Upper lobe of left lung (tissue), 6 donors: ENCODE data around the gene FXR1. TPM values are rescaled to one million over a fixed set of nuclear protein-coding genes. Genes with fewer than 3 reads are reported as not detected.

ENCODE experiments used
- ATAC-seq, 2 donors: fragments of 200-7000 bp; cut with Tn5 transposase; one replicate each; pipeline ENCODE4 v1.9.1; 2022; ENCODE audit warnings: mild to moderate bottlenecking in 2 of 2, moderate library complexity in 2 of 2; ENCODE audit not compliant: low FRiP score in 2 of 2
- DNase-seq, 2 donors: peaks; one replicate each; pipeline ENCODE4 v3.0.0-alpha.2; 2019 to 2020
- H3K27ac ChIP-seq, 4 donors: fragments of 200-600 bp; sonication (generic); one replicate each; pipeline ENCODE4 v1.5.1; 2016 to 2019
- H3K27me3 ChIP-seq, 4 donors: fragments of 200-600 bp; sonication (generic); one replicate each; pipeline ENCODE4 v1.5.1; 2017 to 2019
- H3K36me3 ChIP-seq, 4 donors: fragments of 200-600 bp; sonication (generic); one replicate each; pipeline ENCODE4 v1.5.1; 2016 to 2019
- H3K4me1 ChIP-seq, 4 donors: fragments of 200-600 bp; sonication (generic); one replicate each; pipeline ENCODE4 v1.5.1; 2018 to 2019
- H3K4me3 ChIP-seq, 4 donors: fragments of 200-600 bp; sonication (generic); one replicate each; pipeline ENCODE4 v1.5.1; 2017 to 2019; ENCODE audit warnings: mild to moderate bottlenecking in 2 of 4, moderate library complexity in 1 of 4
- H3K9me3 ChIP-seq, 4 donors: fragments of 200-600 bp; sonication (generic); one replicate each; pipeline ENCODE4 v1.5.1; 2018 to 2019
- CTCF ChIP-seq, 6 experiments: fragments of 450-650 bp in 4 of 6; fragments of 200-600 bp in 2 of 6; sonication (generic) in 2 of 6; IDR thresholded peaks; one replicate each; pipeline ENCODE4 v1.5.1; 2016 to 2019; ENCODE audit warnings: antibody characterized with exemption in 6 of 6
- EP300 ChIP-seq, 4 donors: sonication (generic); formaldehyde crosslinking; IDR thresholded peaks; one replicate each; pipeline ENCODE4 v1.5.1; 2017; ENCODE audit warnings: antibody characterized with exemption in 4 of 4, control low read depth in 2 of 4
- POLR2A ChIP-seq, 4 donors: fragments of 450-650 bp; IDR thresholded peaks; one replicate each; pipeline ENCODE4 v1.5.1; 2016 to 2017; ENCODE audit warnings: antibody characterized with exemption in 4 of 4, mild to moderate bottlenecking in 2 of 4
- POLR2AphosphoS5 ChIP-seq, 2 donors: sonication (generic); formaldehyde crosslinking; IDR thresholded peaks; one replicate each; pipeline ENCODE4 v1.5.1; 2017; ENCODE audit warnings: antibody characterized with exemption in 2 of 2
- WGBS, 2 donors: methylation state at CpG; one replicate each; pipeline ENCODE4 v1.1.5; 2017 to 2018; 5-methylcytosine and 5-hydroxymethylcytosine counted together
- total RNA-seq, 6 donors: library from RNA; depleted of rRNA in 4 of 6; stranded (reverse); fragments of >200 nt in 4 of 6; gene quantifications; one replicate each; pipeline versions ENCODE4 v1.1.0 to v1.2.1, GENCODE V29; 2016 to 2021
- donor health status: DM: no; HTN: no; CAD: no; lungs with moderate emphysema.
- donor health status: DM: no; HTN: yes; CAD: no; lungs with severe emphysema.

FXR1 gene
- total RNA-seq, 6 donors from 2014 or later, result 74.9 to 145 (median 88.3) TPM

GRCh38 chr3:180934638-180935037 lies 22.2 kb downstream of the FXR1 start:
- peaks cover 0 to 6% (median 4%) of the 10 kb centered on the region in 4 donors for H3K4me1 ChIP-seq
- DNase-seq, result no peak
- H3K4me3 ChIP-seq, result no peak overlapping the region
- peaks cover 0 to 41% (median 9%) of the 10 kb centered on the region in 4 donors for H3K36me3 ChIP-seq
- TF ChIP-seq POLR2AphosphoS5 (IDR thresholded peaks at IDR 0.05), result no peak
- no peak for TF ChIP-seq CTCF (IDR thresholded peaks at IDR 0.05)
- TF ChIP-seq POLR2A (IDR thresholded peaks at IDR 0.05), result no peak
- TF ChIP-seq EP300 (IDR thresholded peaks at IDR 0.05), result no peak
- H3K27ac ChIP-seq, result no peak overlapping the region
- H3K9me3 ChIP-seq, result no peaks in the 10 kb centered on the region
- WGBS, 2 donors, result 83 to 89% methylated on average over 1 of the region's 1 CpG
- H3K27me3 ChIP-seq, result no peaks in the 10 kb centered on the region
- ATAC-seq, result no peak

- TF ChIP-seq EP300 (IDR thresholded peaks at IDR 0.05), result no peak
- ATAC-seq (no peak), DNase-seq (no peak)
- peaks cover 0 to 61% (median 12%) of the 10 kb centered on the region in 4 donors for H3K36me3 ChIP-seq
- H3K9me3 ChIP-seq, result no peaks in the 10 kb centered on the region
- no peaks in the 10 kb centered on the region for H3K27me3 ChIP-seq
- no peak overlapping the region for H3K27ac ChIP-seq
- no peaks in the 10 kb centered on the region for H3K4me1 ChIP-seq
- 96 to 99% methylated on average over 5 of the region's 5 CpGs for WGBS, 2 donors
- no peak overlapping the region for H3K4me3 ChIP-seq
Observed at GRCh38 chr3:180940826-180941225, 28.4 kb downstream of the FXR1 start.

- H3K4me1 ChIP-seq, result no peaks in the 10 kb centered on the region
- H3K4me3 ChIP-seq, result no peak overlapping the region
- H3K27ac ChIP-seq, result no peak overlapping the region
- no peak for TF ChIP-seq POLR2A (IDR thresholded peaks at IDR 0.05)
- TF ChIP-seq POLR2AphosphoS5 (IDR thresholded peaks at IDR 0.05), result no peak
- no peak for TF ChIP-seq CTCF (IDR thresholded peaks at IDR 0.05)
- TF ChIP-seq EP300 (IDR thresholded peaks at IDR 0.05), result no peak
- no peaks in the 10 kb centered on the region for H3K27me3 ChIP-seq
- H3K9me3 ChIP-seq, result no peaks in the 10 kb centered on the region
- DNase-seq (no peak), ATAC-seq (no peak)
- peaks cover 20 to 74% (median 38%) of the 10 kb centered on the region in 4 donors for H3K36me3 ChIP-seq
- WGBS, 2 donors, result 83 to 89% methylated on average over 4 of the region's 4 CpGs
Observed at GRCh38 chr3:180947761-180948390, 35.4 kb downstream of the FXR1 start.

GRCh38 chr3:180959691-180960090 lies 47.2 kb downstream of the FXR1 start:
- ATAC-seq (no peak), DNase-seq (no peak)
- no peaks in the 10 kb centered on the region for H3K9me3 ChIP-seq
- no peak overlapping the region for H3K27ac ChIP-seq
- H3K4me3 ChIP-seq, result no peak overlapping the region
- 90% methylated on average over 1 of the region's 1 CpG for WGBS, 2 donors
- H3K4me1 ChIP-seq, result no peaks in the 10 kb centered on the region
- TF ChIP-seq POLR2AphosphoS5 (IDR thresholded peaks at IDR 0.05), result no peak
- no peak for TF ChIP-seq EP300 (IDR thresholded peaks at IDR 0.05)
- TF ChIP-seq CTCF (IDR thresholded peaks at IDR 0.05), result no peak
- TF ChIP-seq POLR2A (IDR thresholded peaks at IDR 0.05), result no peak
- peaks cover 24 to 93% (median 42%) of the 10 kb centered on the region in 4 donors for H3K36me3 ChIP-seq
- no peaks in the 10 kb centered on the region for H3K27me3 ChIP-seq

- H3K4me1 ChIP-seq, result no peaks in the 10 kb centered on the region
- no peak overlapping the region for H3K4me3 ChIP-seq
- no peaks in the 10 kb centered on the region for H3K27me3 ChIP-seq
- H3K27ac ChIP-seq, result no peak overlapping the region
- 87 to 95% methylated on average over 3 of the region's 3 CpGs for WGBS, 2 donors
- TF ChIP-seq CTCF (IDR thresholded peaks at IDR 0.05), result no peak
- TF ChIP-seq EP300 (IDR thresholded peaks at IDR 0.05), result no peak
- H3K36me3 ChIP-seq, result peaks cover 22 to 95% (median 39%) of the 10 kb centered on the region in 4 donors
- no peak for DNase-seq
- ATAC-seq, result no peak
- H3K9me3 ChIP-seq, result no peaks in the 10 kb centered on the region
Observed at GRCh38 chr3:180961087-180961486, 48.6 kb downstream of the FXR1 start.
